Ureter (tissue), 1 donor: ENCODE data around the gene CALM3. TPM values are rescaled to one million over a fixed set of nuclear protein-coding genes. Genes with fewer than 3 reads are reported as not detected.
"Not testable (repeated sequence)": the region's sequence is repeated elsewhere in the genome, so short reads cannot be mapped to it uniquely, and the experiment has no call there.

Experiments
- DNase-seq: peaks from one replicate; pipeline ENCODE4 v3.0.0-alpha.2; 2020; ENCODE audit warnings: low spot score
- total RNA-seq: library from RNA; stranded (reverse); gene quantifications from one replicate; pipeline ENCODE4 v1.2.4, GENCODE V29; 2023
- donor health status: DM: yes; HTN: yes; CAD: no.

The CALM3 gene
- 253 TPM for total RNA-seq

GRCh38 chr19:46601318-46602224 lies at the start of gene CALM3:
CALM3 (plus strand) TSS chr19:46601330; CDS start chr19:46601435, 105 bp downstream.
- DNase-seq, result no peak

- DNase-seq, result no peak
Observed at GRCh38 chr19:46552891-46553290, 48.2 kb upstream of the CALM3 start.

- DNase-seq, result no peak
Observed at GRCh38 chr19:46554161-46554560, 47.0 kb upstream of the CALM3 start.

GRCh38 chr19:46555628-46556280 lies 45.4 kb upstream of the CALM3 start:
- no peak for DNase-seq

- DNase-seq, result not testable (repeated sequence)
Observed at GRCh38 chr19:46556471-46556870, 44.7 kb upstream of the CALM3 start.

- DNase-seq, result no peak
Observed at GRCh38 chr19:46559203-46559602, 41.9 kb upstream of the CALM3 start.

- DNase-seq, result not testable (repeated sequence)
Observed at GRCh38 chr19:46559675-46560074, 41.5 kb upstream of the CALM3 start.

- DNase-seq, result no peak
Observed at GRCh38 chr19:46564701-46565100, 36.4 kb upstream of the CALM3 start.

- no peak for DNase-seq
Observed at GRCh38 chr19:46571495-46571894, 29.6 kb upstream of the CALM3 start.

- DNase-seq, result no peak
Observed at GRCh38 chr19:46573679-46574498, 27.2 kb upstream of the CALM3 start.

- DNase-seq, result no peak
Observed at GRCh38 chr19:46574533-46574932, 26.6 kb upstream of the CALM3 start.

- DNase-seq, result no peak
Observed at GRCh38 chr19:46578450-46578849, 22.7 kb upstream of the CALM3 start.

GRCh38 chr19:46579361-46579879 lies 21.7 kb upstream of the CALM3 start:
- DNase-seq, result no peak

GRCh38 chr19:46580247-46580646 lies 20.9 kb upstream of the CALM3 start:
- DNase-seq, result no peak

GRCh38 chr19:46585539-46585938 lies 15.6 kb upstream of the CALM3 start:
- no peak for DNase-seq

- no peak for DNase-seq
Observed at GRCh38 chr19:46586294-46586693, 14.8 kb upstream of the CALM3 start.

- DNase-seq, result no peak
Observed at GRCh38 chr19:46587861-46588260, 13.3 kb upstream of the CALM3 start.

GRCh38 chr19:46591254-46591653 lies 9.9 kb upstream of the CALM3 start:
- no peak for DNase-seq

GRCh38 chr19:46591870-46592269 lies 9.3 kb upstream of the CALM3 start:
- no peak for DNase-seq

GRCh38 chr19:46596008-46596407 lies 5.1 kb upstream of the CALM3 start:
- DNase-seq, result no peak

- DNase-seq, result no peak
Observed at GRCh38 chr19:46598372-46598917, 2.7 kb upstream of the CALM3 start.
